Measurements from ENCODE around the gene ZBTB16.
A peak's percentile ranks its signal among the peaks of the same experiment; 100 is the strongest.

Gene ZBTB16

DNA sequence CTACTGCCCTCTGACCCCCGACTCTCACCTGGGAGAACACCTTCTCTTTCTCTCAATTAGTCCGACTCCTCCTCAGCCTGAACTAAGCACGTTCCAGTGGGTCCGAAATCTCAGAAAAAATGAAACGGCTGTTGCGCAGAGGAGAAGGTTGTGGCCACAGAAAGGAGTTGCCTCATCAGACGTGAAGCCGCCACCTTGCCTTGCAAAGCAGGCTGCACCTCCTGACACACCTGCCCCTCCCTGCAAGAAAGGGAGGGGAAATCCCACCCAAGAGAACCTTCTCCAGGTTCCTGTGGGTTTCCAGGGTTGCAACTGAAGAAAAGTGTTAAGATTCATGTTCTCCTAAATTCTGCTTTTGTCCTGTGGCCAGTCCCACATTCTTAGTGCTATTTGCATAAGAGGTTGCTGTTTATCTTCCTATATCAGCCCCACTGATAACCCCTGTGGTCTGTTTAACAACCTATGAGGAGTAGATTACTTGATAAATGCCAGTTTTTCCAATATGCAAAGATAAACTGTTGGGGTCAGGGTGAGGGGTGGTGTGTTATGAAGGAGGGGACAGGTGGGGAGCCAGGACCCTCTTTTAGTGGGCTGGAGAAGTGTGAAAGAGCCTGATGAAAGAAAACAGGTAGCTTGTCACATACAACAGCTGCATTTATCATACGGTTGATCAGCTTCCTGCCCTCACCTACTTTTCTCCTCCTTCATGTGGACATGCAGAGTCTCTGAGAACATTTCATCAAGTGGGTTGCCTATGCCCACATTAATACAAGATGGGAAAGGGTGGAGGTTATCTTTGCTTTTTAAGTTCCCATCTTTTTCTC lies 18.2 kb downstream of the ZBTB16 start:
- H3K36me3 ChIP-seq (ENCODE audit: control insufficient read depth in 1 of 2, insufficient read depth in 2 of 2, low read length in 2 of 2) = peaks cover 3 to 16% of the 10 kb centered on the region in 2 donors
- H3K27me3 ChIP-seq (ENCODE audit: low read depth, low read length) = no peaks in the 10 kb centered on the region
- no peak overlapping the region for H3K4me3 ChIP-seq (ENCODE audit: low read depth in 1 of 2, low read length in 2 of 2)
- no peak overlapping the region for H3K27ac ChIP-seq (ENCODE audit: low read length)
- H3K9me3 ChIP-seq (ENCODE audit: control insufficient read depth in 1 of 2, low read length in 2 of 2) = no peaks in the 10 kb centered on the region
- H3K4me1 ChIP-seq (ENCODE audit: control insufficient read depth in 1 of 2, insufficient read depth in 2 of 2, low read length in 2 of 2) = peaks cover 22 to 97% of the 10 kb centered on the region in 2 donors

DNA sequence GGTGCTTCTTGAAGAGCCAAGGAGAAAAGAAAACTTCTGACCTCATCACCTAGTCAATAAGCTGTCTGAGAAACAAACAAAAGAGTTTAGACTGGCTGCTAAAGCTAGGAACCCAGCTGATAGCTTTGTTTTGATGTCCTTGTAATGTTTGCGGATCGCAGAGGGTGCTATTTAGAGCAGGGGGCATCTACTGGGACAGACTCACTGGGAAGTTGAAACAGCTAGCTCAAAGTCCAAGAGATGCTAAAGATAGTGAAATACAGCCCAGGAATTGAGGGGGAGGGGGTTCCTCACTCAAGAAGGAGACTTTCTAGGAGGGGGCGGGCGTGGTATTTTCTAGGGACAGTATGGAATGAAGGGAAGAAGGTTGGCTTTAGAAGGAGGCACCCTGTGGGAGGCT lies 18.9 kb downstream of the ZBTB16 start:
- Histone ChIP-seq H3K4me1 (ENCODE audit: control insufficient read depth in 1 of 2, insufficient read depth in 2 of 2, low read length in 2 of 2) (peaks cover 22 to 96% of the 10 kb centered on the region in 2 donors), H3K36me3 (ENCODE audit: control insufficient read depth in 1 of 2, insufficient read depth in 2 of 2, low read length in 2 of 2) (peaks cover 3 to 20% of the 10 kb centered on the region in 2 donors), H3K9me3 (ENCODE audit: control insufficient read depth in 1 of 2, low read length in 2 of 2) (no peaks in the 10 kb centered on the region), H3K4me3 (ENCODE audit: low read depth in 1 of 2, low read length in 2 of 2) (no peak overlapping the region), H3K27ac (ENCODE audit: low read length) (no peak overlapping the region), H3K27me3 (ENCODE audit: low read depth, low read length) (no peaks in the 10 kb centered on the region)

DNA sequence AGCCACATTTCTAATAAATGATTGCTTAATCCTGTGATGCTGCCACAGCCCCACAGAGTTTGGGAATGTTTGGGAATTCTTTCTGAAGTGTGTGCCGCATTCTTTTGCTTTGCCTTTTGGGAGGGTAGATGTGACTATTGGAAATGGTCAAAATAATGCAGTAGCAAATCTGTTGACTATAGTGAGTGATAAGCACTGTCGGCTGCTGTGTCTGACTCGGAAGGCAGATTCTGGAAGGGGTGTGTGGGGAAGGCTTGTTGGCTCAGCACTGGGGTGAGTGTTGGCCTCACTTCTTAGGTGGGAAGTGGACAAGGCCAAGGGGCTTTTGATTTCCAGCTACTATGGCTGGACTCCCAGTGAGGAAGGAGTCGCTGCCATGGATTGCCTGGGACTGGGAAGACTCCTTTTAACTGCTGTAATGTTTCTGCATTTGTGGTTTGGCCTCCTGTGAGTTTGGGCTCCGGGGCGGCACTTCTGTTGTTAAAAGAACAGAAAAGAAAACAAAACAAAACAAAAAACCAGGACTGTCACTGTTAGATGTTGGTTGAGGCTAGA lies 20.1 kb downstream of the ZBTB16 start:
- no peaks in the 10 kb centered on the region for H3K27me3 ChIP-seq (ENCODE audit: low read depth, low read length)
- peaks cover 3 to 17% of the 10 kb centered on the region in 2 donors for H3K36me3 ChIP-seq (ENCODE audit: control insufficient read depth in 1 of 2, insufficient read depth in 2 of 2, low read length in 2 of 2)
- no peaks in the 10 kb centered on the region for H3K9me3 ChIP-seq (ENCODE audit: control insufficient read depth in 1 of 2, low read length in 2 of 2)
- H3K27ac ChIP-seq (ENCODE audit: low read length) = peak overlapping the region; percentile 70
- H3K4me3 ChIP-seq (ENCODE audit: low read depth in 1 of 2, low read length in 2 of 2) = no peak overlapping the region
- peaks cover 22 to 95% of the 10 kb centered on the region in 2 donors for H3K4me1 ChIP-seq (ENCODE audit: control insufficient read depth in 1 of 2, insufficient read depth in 2 of 2, low read length in 2 of 2)

DNA sequence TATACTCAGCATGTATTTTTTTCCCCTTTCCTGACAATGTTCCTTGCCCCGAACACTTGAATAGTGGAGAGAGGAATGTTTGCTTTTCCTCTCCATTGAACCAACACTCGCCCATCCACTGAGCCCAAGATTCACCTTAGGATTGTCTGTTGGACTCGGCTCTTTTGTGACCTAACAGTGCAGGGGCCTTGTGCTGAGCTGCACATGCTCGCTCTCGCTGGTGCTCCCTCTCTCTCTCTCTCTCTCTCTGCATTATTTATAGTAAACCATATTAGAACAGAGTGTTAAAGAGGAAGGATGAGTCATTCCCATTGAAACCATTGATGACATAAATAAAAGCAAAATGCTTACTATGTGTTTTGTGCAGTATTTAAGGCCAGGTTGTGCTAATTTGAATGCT lies 20.7 kb downstream of the ZBTB16 start:
- no peaks in the 10 kb centered on the region for H3K27me3 ChIP-seq (ENCODE audit: low read depth, low read length)
- H3K4me1 ChIP-seq (ENCODE audit: control insufficient read depth in 1 of 2, insufficient read depth in 2 of 2, low read length in 2 of 2) = peaks cover 22 to 95% of the 10 kb centered on the region in 2 donors
- H3K27ac ChIP-seq (ENCODE audit: low read length) = peak overlapping the region; percentile 70
- no peaks in the 10 kb centered on the region for H3K9me3 ChIP-seq (ENCODE audit: control insufficient read depth in 1 of 2, low read length in 2 of 2)
- peaks cover 0 to 17% of the 10 kb centered on the region in 2 donors for H3K36me3 ChIP-seq (ENCODE audit: control insufficient read depth in 1 of 2, insufficient read depth in 2 of 2, low read length in 2 of 2)
- H3K4me3 ChIP-seq (ENCODE audit: low read depth in 1 of 2, low read length in 2 of 2) = no peak overlapping the region

DNA sequence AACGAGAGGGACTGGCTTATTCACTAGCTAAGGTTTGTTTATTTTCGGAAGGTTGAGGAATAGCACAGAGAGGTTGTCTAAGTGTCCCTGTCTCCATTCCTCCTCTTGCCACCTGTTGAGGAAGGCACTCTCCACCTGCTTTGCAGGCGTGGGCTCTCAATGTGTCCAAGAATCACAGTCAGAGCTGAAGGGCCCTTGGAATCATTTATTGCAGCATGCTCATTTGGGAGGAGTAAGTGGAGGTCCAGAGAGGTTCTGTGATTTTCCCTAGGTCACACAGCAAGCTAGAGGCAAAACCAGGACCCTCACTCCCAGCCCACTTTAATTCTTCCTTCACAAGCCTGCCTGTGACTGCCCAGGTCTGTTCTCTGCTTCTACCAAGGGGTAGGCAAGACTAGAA lies 21.3 kb downstream of the ZBTB16 start:
- H3K36me3 ChIP-seq (ENCODE audit: control insufficient read depth in 1 of 2, insufficient read depth in 2 of 2, low read length in 2 of 2) = peaks cover 0 to 17% of the 10 kb centered on the region in 2 donors
- peaks cover 22 to 91% of the 10 kb centered on the region in 2 donors for H3K4me1 ChIP-seq (ENCODE audit: control insufficient read depth in 1 of 2, insufficient read depth in 2 of 2, low read length in 2 of 2)
- no peak overlapping the region for H3K4me3 ChIP-seq (ENCODE audit: low read depth in 1 of 2, low read length in 2 of 2)
- H3K27me3 ChIP-seq (ENCODE audit: low read depth, low read length) = no peaks in the 10 kb centered on the region
- H3K27ac ChIP-seq (ENCODE audit: low read length) = peak overlapping the region; percentile 46
- no peaks in the 10 kb centered on the region for H3K9me3 ChIP-seq (ENCODE audit: control insufficient read depth in 1 of 2, low read length in 2 of 2)

DNA sequence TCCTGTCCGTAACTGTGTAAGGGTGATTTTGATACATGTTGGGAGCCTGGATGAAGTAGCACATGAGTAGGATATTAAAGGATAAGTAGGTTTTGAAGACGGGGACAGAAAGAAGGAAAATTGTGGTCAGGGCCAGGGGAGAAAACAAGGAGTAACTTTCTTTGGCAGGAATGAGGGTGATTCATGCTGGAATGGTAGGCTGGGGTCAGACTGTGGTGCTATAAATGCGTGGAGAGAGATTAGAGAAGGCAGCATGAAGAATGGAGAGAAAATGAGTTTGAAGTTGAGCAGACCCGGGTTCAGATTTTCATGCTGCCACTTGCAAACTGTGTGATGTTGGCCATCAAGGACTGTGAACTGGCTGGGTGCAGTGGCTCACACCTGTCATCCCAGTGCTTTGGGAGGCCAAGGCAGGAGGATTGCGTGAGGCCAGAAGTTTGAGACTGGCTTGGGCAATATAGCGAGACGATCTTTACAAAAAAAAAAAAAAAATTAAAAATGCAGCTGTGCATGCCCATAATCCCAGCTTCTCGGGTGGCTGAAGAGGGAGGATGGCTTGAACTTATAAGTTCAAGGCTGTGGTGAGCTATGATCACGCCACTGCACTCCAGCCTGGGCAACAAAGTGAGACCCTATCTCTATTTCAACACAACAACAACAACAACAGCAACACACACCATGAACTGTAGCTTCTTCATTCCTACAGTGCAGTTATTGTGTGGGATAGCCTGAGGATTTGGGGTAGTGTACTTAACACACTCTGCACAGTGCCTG lies 22.3 kb downstream of the ZBTB16 start:
- Histone ChIP-seq H3K4me3 (ENCODE audit: low read depth in 1 of 2, low read length in 2 of 2) (no peak overlapping the region), H3K27ac (ENCODE audit: low read length) (peak overlapping the region; percentile 46), H3K36me3 (ENCODE audit: control insufficient read depth in 1 of 2, insufficient read depth in 2 of 2, low read length in 2 of 2) (peaks cover 0 to 17% of the 10 kb centered on the region in 2 donors), H3K9me3 (ENCODE audit: control insufficient read depth in 1 of 2, low read length in 2 of 2) (no peaks in the 10 kb centered on the region), H3K4me1 (ENCODE audit: control insufficient read depth in 1 of 2, insufficient read depth in 2 of 2, low read length in 2 of 2) (peaks cover 22 to 85% of the 10 kb centered on the region in 2 donors), H3K27me3 (ENCODE audit: low read depth, low read length) (no peaks in the 10 kb centered on the region)

DNA sequence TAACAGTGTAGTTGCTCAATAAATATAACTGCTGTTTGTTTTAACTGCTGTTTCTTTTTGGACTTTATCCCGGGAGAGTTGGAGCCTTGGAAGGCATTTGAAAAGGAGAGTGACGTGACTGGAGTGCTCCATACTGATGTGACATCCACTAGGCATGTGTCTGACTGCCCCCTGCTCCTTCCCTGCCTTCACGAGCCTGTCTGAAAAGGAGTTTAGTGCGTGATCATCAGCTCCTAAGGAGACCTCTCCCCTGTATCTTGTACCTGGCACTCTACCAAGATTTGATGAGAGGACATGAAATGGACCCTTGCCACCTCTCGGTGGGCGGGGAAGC lies 22.9 kb downstream of the ZBTB16 start:
- Histone ChIP-seq H3K4me3 (ENCODE audit: low read depth in 1 of 2, low read length in 2 of 2) (no peak overlapping the region), H3K27me3 (ENCODE audit: low read depth, low read length) (no peaks in the 10 kb centered on the region), H3K27ac (ENCODE audit: low read length) (no peak overlapping the region), H3K36me3 (ENCODE audit: control insufficient read depth in 1 of 2, insufficient read depth in 2 of 2, low read length in 2 of 2) (peaks cover 0 to 17% of the 10 kb centered on the region in 2 donors), H3K4me1 (ENCODE audit: control insufficient read depth in 1 of 2, insufficient read depth in 2 of 2, low read length in 2 of 2) (peaks cover 22 to 81% of the 10 kb centered on the region in 2 donors), H3K9me3 (ENCODE audit: control insufficient read depth in 1 of 2, low read length in 2 of 2) (no peaks in the 10 kb centered on the region)

DNA sequence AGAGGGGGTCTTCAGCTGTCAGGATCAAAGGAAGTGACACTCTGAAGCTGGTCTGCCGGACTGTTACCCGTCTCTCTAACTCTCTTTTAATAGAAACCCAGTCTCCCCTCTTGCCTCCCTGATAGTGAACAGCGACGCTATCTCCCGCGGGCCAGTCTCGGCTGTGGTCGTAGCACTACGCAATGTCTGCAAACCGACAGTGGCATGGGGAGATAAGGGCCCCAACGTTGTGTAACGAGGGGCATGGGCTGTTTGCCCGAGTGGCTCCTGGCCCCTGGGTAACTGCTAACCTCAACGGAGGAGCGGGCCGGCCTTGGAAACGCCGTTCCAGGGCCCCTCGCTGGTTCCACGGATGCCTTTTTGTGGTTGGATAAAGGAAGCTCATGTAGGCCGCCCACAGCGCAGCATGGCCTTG lies 23.3 kb downstream of the ZBTB16 start:
- H3K27me3 ChIP-seq (ENCODE audit: low read depth, low read length) = no peaks in the 10 kb centered on the region
- H3K9me3 ChIP-seq (ENCODE audit: control insufficient read depth in 1 of 2, low read length in 2 of 2) = no peaks in the 10 kb centered on the region
- no peak overlapping the region for H3K4me3 ChIP-seq (ENCODE audit: low read depth in 1 of 2, low read length in 2 of 2)
- H3K4me1 ChIP-seq (ENCODE audit: control insufficient read depth in 1 of 2, insufficient read depth in 2 of 2, low read length in 2 of 2) = peaks cover 22 to 81% of the 10 kb centered on the region in 2 donors
- no peak overlapping the region for H3K27ac ChIP-seq (ENCODE audit: low read length)
- peaks cover 0 to 13% of the 10 kb centered on the region in 2 donors for H3K36me3 ChIP-seq (ENCODE audit: control insufficient read depth in 1 of 2, insufficient read depth in 2 of 2, low read length in 2 of 2)

DNA sequence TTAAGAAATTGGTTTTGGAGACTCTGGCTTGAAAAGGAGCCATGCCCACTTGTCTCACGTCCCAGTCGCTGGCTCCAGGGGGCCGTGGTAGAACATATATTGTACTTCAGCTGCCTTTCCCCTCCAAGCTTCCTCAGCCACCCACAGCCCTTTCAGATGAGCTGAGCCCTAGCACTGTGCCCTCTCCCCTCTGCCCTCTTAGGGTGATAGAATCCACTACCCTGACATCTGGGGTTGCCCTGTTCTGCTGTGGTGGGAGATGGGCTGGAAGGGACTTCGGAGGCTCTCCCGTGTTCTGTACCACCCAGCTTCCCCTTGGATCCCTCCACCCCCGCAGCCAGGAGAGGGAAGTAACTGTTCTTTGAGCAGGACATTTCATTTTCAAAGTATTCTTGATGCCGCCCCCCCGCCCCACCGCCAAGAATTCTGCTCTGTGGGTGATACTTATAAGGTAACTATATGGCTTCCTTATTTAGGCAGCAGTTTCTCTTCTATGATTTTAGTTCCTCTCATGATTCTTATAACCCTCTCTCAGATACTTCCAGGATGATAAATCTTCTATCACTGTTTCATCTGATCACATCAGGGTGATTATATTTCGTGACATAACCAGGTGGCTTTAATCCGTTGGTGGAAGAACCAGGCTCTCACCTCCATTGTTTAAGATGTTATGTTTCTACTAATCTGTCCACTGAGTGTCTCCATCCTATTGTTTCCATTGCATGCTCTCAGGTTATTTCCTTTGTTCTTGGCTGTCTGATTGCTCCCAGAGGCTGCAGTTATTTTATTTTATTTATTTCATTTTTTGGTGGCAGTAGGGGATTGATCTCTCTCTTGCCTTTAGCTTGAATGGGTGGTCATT lies 24.1 kb downstream of the ZBTB16 start:
- Histone ChIP-seq H3K4me3 (ENCODE audit: low read depth in 1 of 2, low read length in 2 of 2) (no peak overlapping the region), H3K36me3 (ENCODE audit: control insufficient read depth in 1 of 2, insufficient read depth in 2 of 2, low read length in 2 of 2) (peaks cover 0 to 8% of the 10 kb centered on the region in 2 donors), H3K4me1 (ENCODE audit: control insufficient read depth in 1 of 2, insufficient read depth in 2 of 2, low read length in 2 of 2) (peaks cover 22 to 77% of the 10 kb centered on the region in 2 donors), H3K27ac (ENCODE audit: low read length) (no peak overlapping the region), H3K9me3 (ENCODE audit: control insufficient read depth in 1 of 2, low read length in 2 of 2) (no peaks in the 10 kb centered on the region), H3K27me3 (ENCODE audit: low read depth, low read length) (no peaks in the 10 kb centered on the region)

DNA sequence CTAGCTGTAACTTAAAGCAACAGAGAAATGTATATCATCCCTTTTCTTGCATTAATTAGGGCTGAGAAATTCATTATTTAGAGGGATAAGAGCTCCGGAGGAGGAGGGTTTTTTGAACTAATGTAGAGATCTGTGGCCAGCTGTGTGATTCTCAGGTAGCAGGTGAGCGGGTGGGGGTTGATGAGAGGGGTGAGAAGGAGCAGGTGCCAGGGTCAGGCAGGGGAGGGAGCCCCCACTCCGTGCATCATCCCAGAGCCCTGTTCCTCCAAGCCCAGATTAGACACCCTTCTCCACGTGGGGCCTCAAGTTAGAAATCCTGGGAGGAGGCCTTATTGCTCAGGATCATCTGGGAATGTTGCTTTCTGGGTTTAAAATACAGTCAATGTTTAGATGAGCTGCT lies 24.9 kb downstream of the ZBTB16 start:
- Histone ChIP-seq H3K4me1 (ENCODE audit: control insufficient read depth in 1 of 2, insufficient read depth in 2 of 2, low read length in 2 of 2) (peaks cover 17 to 77% of the 10 kb centered on the region in 2 donors), H3K27ac (ENCODE audit: low read length) (no peak overlapping the region), H3K27me3 (ENCODE audit: low read depth, low read length) (no peaks in the 10 kb centered on the region), H3K9me3 (ENCODE audit: control insufficient read depth in 1 of 2, low read length in 2 of 2) (no peaks in the 10 kb centered on the region), H3K4me3 (ENCODE audit: low read depth in 1 of 2, low read length in 2 of 2) (no peak overlapping the region), H3K36me3 (ENCODE audit: control insufficient read depth in 1 of 2, insufficient read depth in 2 of 2, low read length in 2 of 2) (peaks cover 0 to 8% of the 10 kb centered on the region in 2 donors)

Measured in muscle layer of duodenum (tissue), 2 donors.